Measurements from ENCODE around the gene SORCS2.

SORCS2 gene

GRCh38 chr4:7222521-7222920, 30.2 kb downstream of the SORCS2 start:
- DNase-seq (ENCODE audit: low spot score), result no peak
- Histone ChIP-seq H3K27ac (no peak overlapping the region), H3K4me3 (no peak overlapping the region)
- TF ChIP-seq CTCF (IDR thresholded peaks at IDR 0.05), result no peak

DNA sequence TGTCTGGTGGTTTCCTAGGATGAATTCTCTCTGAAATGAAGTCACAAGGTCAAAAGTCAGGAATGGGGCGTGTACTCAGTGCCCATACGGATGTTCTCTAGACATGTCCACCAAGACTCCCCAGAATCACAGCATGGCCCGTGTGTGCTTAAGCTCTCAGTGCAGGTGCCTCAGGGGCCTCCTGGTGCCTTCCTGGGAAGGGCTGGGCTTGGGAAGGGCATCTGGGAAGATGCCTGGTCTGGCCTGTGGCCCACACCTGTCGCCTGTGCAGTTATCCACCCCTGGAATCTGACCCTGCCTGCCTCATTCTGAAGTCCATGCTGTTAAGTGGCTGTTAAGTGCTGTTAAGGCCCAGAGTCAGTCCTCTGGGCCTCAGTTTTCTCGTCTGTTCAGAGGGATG, 31.2 kb downstream of the SORCS2 start:
- Histone ChIP-seq H3K27ac (no peak overlapping the region), H3K4me3 (no peak overlapping the region)
- no peak for DNase-seq (ENCODE audit: low spot score)
- TF ChIP-seq CTCF (IDR thresholded peaks at IDR 0.05), result no peak

- Histone ChIP-seq H3K4me3 (no peak overlapping the region), H3K27ac (no peak overlapping the region)
- no peak for TF ChIP-seq CTCF (IDR thresholded peaks at IDR 0.05)
- no peak for DNase-seq (ENCODE audit: low spot score)
Observed at GRCh38 chr4:7224001-7224400, 31.7 kb downstream of the SORCS2 start.

GRCh38 chr4:7224878-7225533, 32.7 kb downstream of the SORCS2 start:
- no peak for TF ChIP-seq CTCF (IDR thresholded peaks at IDR 0.05)
- Histone ChIP-seq H3K27ac (no peak overlapping the region), H3K4me3 (no peak overlapping the region)
- no peak for DNase-seq (ENCODE audit: low spot score)

DNA sequence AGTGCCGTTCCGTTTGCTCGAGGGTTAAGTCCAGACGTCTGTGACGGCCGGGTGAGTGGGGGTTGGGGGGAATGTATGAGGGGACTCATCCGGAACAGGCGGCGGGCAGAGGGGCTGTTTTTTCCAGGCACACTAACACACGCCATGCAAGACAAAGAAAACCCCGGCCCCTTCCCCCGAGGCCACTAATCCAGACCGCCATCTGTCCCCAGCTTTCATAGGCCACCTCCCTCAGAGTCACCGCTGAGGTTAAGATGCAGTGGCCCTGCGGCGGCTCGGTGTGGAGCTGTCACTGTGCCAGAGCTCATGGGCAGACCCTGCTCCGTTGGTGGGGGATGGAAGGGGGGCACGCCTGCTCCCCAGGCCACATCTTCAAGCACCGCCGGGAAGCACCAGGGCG, 34.1 kb downstream of the SORCS2 start:
- no peak overlapping the region for H3K4me3 ChIP-seq
- no peak for TF ChIP-seq CTCF (IDR thresholded peaks at IDR 0.05)
- H3K27ac ChIP-seq, result no peak overlapping the region
- DNase-seq (ENCODE audit: low spot score), result no peak

- no peak overlapping the region for H3K4me3 ChIP-seq
- H3K27ac ChIP-seq, result no peak overlapping the region
- TF ChIP-seq CTCF (IDR thresholded peaks at IDR 0.05), result no peak
- DNase-seq (ENCODE audit: low spot score), result no peak
Observed at GRCh38 chr4:7227008-7227407, 34.7 kb downstream of the SORCS2 start.

DNA sequence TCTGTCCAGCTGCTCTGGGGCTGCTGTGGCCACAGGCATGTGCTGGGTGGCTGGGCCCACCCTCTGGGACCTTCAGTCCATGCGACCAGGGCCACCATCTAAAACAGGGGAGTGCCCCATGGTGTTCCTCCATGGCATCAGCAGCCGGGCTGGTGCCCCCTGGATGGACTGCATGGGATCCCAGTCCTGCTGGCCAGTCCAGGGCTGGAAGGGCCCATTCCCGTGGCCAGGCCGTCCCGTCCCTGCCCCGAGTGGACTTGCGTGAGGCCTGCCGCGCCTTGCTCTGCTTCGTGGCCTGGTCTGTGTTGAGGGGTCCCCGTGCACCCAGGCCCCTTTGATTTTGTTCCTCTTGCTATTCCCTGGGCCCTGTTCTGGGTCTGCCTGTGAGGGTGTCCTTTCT, 36.4 kb downstream of the SORCS2 start:
- no peak for TF ChIP-seq CTCF (IDR thresholded peaks at IDR 0.05)
- DNase-seq (ENCODE audit: low spot score), result no peak
- H3K4me3 ChIP-seq, result no peak overlapping the region
- H3K27ac ChIP-seq, result no peak overlapping the region
